Hematopoietic multipotent progenitor cell treated with erythropoietin and hydrocortisone succinate and interleukin-3 and kit ligand, for 15 days (in vitro differentiated cells): ENCODE results near the gene RAD23A.
"Not testable (repeated sequence)": the region's sequence is repeated elsewhere in the genome, so short reads cannot be mapped to it uniquely, and the experiment has no call there.

ENCODE experiments used
- DNase-seq: peaks from one replicate; pipeline ENCODE4 v3.0.0-alpha.2; 2015; ENCODE audit warnings: low spot score

RAD23A gene

GRCh38 chr19:12945479-12946091, at the start of gene RAD23A:
Gene RAD23A (plus strand): TSS chr19:12945862. CDS start chr19:12945949, 87 bp downstream.
- DNase-seq = peak; percentile 100

- DNase-seq = no peak
These were observed 49.2 kb upstream of the RAD23A start for GRCh38 chr19:12896460-12896859.

- DNase-seq = no peak
These were observed 45.7 kb upstream of the RAD23A start for GRCh38 chr19:12899891-12900518.

- DNase-seq = no peak
These were observed 38.5 kb upstream of the RAD23A start for GRCh38 chr19:12907166-12907565.

- DNase-seq = no peak
These were observed 33.1 kb upstream of the RAD23A start for GRCh38 chr19:12912571-12912970.

- peak; percentile 33 for DNase-seq
These were observed 32.6 kb upstream of the RAD23A start for GRCh38 chr19:12913011-12913561.

GRCh38 chr19:12913851-12914690, 31.6 kb upstream of the RAD23A start:
- DNase-seq = no peak

- DNase-seq = not testable (repeated sequence)
These were observed 29.8 kb upstream of the RAD23A start for GRCh38 chr19:12915860-12916259.

GRCh38 chr19:12918253-12918652, 27.4 kb upstream of the RAD23A start:
- no peak for DNase-seq

GRCh38 chr19:12921047-12921446, 24.6 kb upstream of the RAD23A start:
- DNase-seq = no peak

- no peak for DNase-seq
These were observed 22.7 kb upstream of the RAD23A start for GRCh38 chr19:12922959-12923358.

- DNase-seq = no peak
These were observed 20.9 kb upstream of the RAD23A start for GRCh38 chr19:12924621-12925310.

GRCh38 chr19:12930002-12930645, 15.5 kb upstream of the RAD23A start:
- DNase-seq = no peak

GRCh38 chr19:12932392-12933286, 13.0 kb upstream of the RAD23A start:
- DNase-seq = no peak

- DNase-seq = peak; percentile 93
These were observed 12.2 kb upstream of the RAD23A start, which contains the start of gene FARSA for GRCh38 chr19:12933287-12934072. Gene FARSA (minus strand): TSS chr19:12933711. CDS start chr19:12933696, 15 bp downstream.

- DNase-seq = no peak
These were observed 10.6 kb upstream of the RAD23A start for GRCh38 chr19:12935071-12935470.

- DNase-seq = no peak
These were observed 9.1 kb upstream of the RAD23A start for GRCh38 chr19:12936582-12936981.

GRCh38 chr19:12937093-12937926, 8.4 kb upstream of the RAD23A start:
- DNase-seq = no peak
